Mucosa of rectum (tissue), 2 donors: ENCODE data around the gene ETFA.

Source experiments
- H3K27ac ChIP-seq, 2 donors: one replicate each; pipeline ENCODE4 v1.7.0; 2013; ENCODE audit warnings: inconsistent platforms in 2 of 2, low read depth in 2 of 2, low read length in 2 of 2
- H3K27me3 ChIP-seq, 2 donors: one replicate each; pipeline ENCODE4 v1.7.0; 2013; ENCODE audit warnings: low read length in 2 of 2; ENCODE audit not compliant: control insufficient read depth in 2 of 2, insufficient read depth in 2 of 2
- H3K36me3 ChIP-seq, 2 donors: one replicate each; pipeline ENCODE4 v1.7.0; 2013; ENCODE audit warnings: low read length in 2 of 2; ENCODE audit not compliant: control insufficient read depth in 2 of 2, insufficient read depth in 2 of 2
- H3K4me1 ChIP-seq, 2 donors: one replicate each; pipeline ENCODE4 v1.7.0; 2013; ENCODE audit warnings: low read length in 2 of 2, mild to moderate bottlenecking in 1 of 2; ENCODE audit not compliant: control insufficient read depth in 2 of 2, insufficient read depth in 2 of 2
- H3K4me3 ChIP-seq, 2 donors: one replicate each; pipeline ENCODE4 v1.7.0; 2013; ENCODE audit warnings: low read length in 2 of 2
- H3K9ac ChIP-seq, 2 donors: one replicate each; pipeline ENCODE4 v1.7.0; 2013; ENCODE audit warnings: low read length in 2 of 2, low read depth in 1 of 2, mild to moderate bottlenecking in 1 of 2
- H3K9me3 ChIP-seq, 2 donors: one replicate each; pipeline ENCODE4 v1.7.0; 2013; ENCODE audit warnings: low read length in 2 of 2; ENCODE audit not compliant: control insufficient read depth in 2 of 2
- donor health status: healthy.
- donor health status: Normal muscosa, but diverticular disease.

Gene ETFA

GRCh38 chr15:76346669-76347481 lies 35.6 kb upstream of the ETFA start:
- Histone ChIP-seq H3K9ac (peak overlapping the region; percentile 80 to 85), H3K36me3 (no peaks in the 10 kb centered on the region), H3K4me3 (peak overlapping the region; percentile 67 to 78), H3K27ac (peak overlapping the region; percentile 74 to 86), H3K4me1 (peaks cover 10 to 13% of the 10 kb centered on the region in 2 donors), H3K9me3 (no peaks in the 10 kb centered on the region), H3K27me3 (peaks cover 28 to 38% of the 10 kb centered on the region in 2 donors)

- peak overlapping the region; percentile 74 to 86 for H3K27ac ChIP-seq
- H3K9ac ChIP-seq = peak overlapping the region; percentile 80 to 85
- H3K4me3 ChIP-seq = peak overlapping the region; percentile 67 to 78
- peaks cover 28 to 42% of the 10 kb centered on the region in 2 donors for H3K27me3 ChIP-seq
- no peaks in the 10 kb centered on the region for H3K9me3 ChIP-seq
- peaks cover 16 to 17% of the 10 kb centered on the region in 2 donors for H3K4me1 ChIP-seq
- no peaks in the 10 kb centered on the region for H3K36me3 ChIP-seq
Measured at GRCh38 chr15:76345880-76346668, 34.8 kb upstream of the ETFA start.

- H3K4me1 ChIP-seq = peaks cover 22% of the 10 kb centered on the region in 2 donors
- H3K36me3 ChIP-seq = no peaks in the 10 kb centered on the region
- H3K9me3 ChIP-seq = no peaks in the 10 kb centered on the region
- peak overlapping the region; percentile 67 to 78 for H3K4me3 ChIP-seq
- H3K27me3 ChIP-seq = peaks cover 32 to 48% of the 10 kb centered on the region in 2 donors
- H3K27ac ChIP-seq = peak overlapping the region in 1 of 2 donors; percentile 86
- H3K9ac ChIP-seq = peak overlapping the region in 1 of 2 donors; percentile 14
Measured at GRCh38 chr15:76345583-76345879, 34.3 kb upstream of the ETFA start.

- Histone ChIP-seq H3K9ac (no peak overlapping the region), H3K4me3 (peak overlapping the region in 1 of 2 donors; percentile 67), H3K36me3 (no peaks in the 10 kb centered on the region), H3K9me3 (no peaks in the 10 kb centered on the region), H3K4me1 (peaks cover 26 to 27% of the 10 kb centered on the region in 2 donors), H3K27ac (peak overlapping the region in 1 of 2 donors; percentile 86), H3K27me3 (peaks cover 37 to 52% of the 10 kb centered on the region in 2 donors)
Measured at GRCh38 chr15:76344893-76345582, 33.8 kb upstream of the ETFA start.

- H3K9ac ChIP-seq = no peak overlapping the region
- H3K9me3 ChIP-seq = no peaks in the 10 kb centered on the region
- peaks cover 35 to 36% of the 10 kb centered on the region in 2 donors for H3K4me1 ChIP-seq
- peaks cover 51 to 67% of the 10 kb centered on the region in 2 donors for H3K27me3 ChIP-seq
- no peak overlapping the region for H3K4me3 ChIP-seq
- H3K36me3 ChIP-seq = no peaks in the 10 kb centered on the region
- no peak overlapping the region for H3K27ac ChIP-seq
Measured at GRCh38 chr15:76343313-76343996, 32.2 kb upstream of the ETFA start.

GRCh38 chr15:76342382-76343201 lies 31.3 kb upstream of the ETFA start:
- Histone ChIP-seq H3K4me3 (peak overlapping the region; percentile 13 to 39), H3K9ac (no peak overlapping the region), H3K27me3 (peaks cover 57 to 70% of the 10 kb centered on the region in 2 donors), H3K27ac (peak overlapping the region in 1 of 2 donors; percentile 26), H3K9me3 (no peaks in the 10 kb centered on the region), H3K36me3 (no peaks in the 10 kb centered on the region), H3K4me1 (peaks cover 41 to 42% of the 10 kb centered on the region in 2 donors)

- Histone ChIP-seq H3K9me3 (no peaks in the 10 kb centered on the region), H3K36me3 (no peaks in the 10 kb centered on the region), H3K27me3 (peaks cover 62 to 73% of the 10 kb centered on the region in 2 donors), H3K9ac (no peak overlapping the region), H3K4me1 (peaks cover 44 to 48% of the 10 kb centered on the region in 2 donors), H3K4me3 (peak overlapping the region; percentile 4 to 45), H3K27ac (no peak overlapping the region)
Measured at GRCh38 chr15:76342058-76342381, 30.8 kb upstream of the ETFA start.

- Histone ChIP-seq H3K9me3 (no peaks in the 10 kb centered on the region), H3K4me3 (peak overlapping the region; percentile 4 to 68), H3K36me3 (no peaks in the 10 kb centered on the region), H3K27me3 (peaks cover 66 to 78% of the 10 kb centered on the region in 2 donors), H3K4me1 (peaks cover 49 to 51% of the 10 kb centered on the region in 2 donors), H3K27ac (no peak overlapping the region), H3K9ac (no peak overlapping the region)
Measured at GRCh38 chr15:76341366-76342057, 30.2 kb upstream of the ETFA start.
